Measurements from ENCODE around the gene DNAJC3. TPM values are rescaled to one million over a fixed set of nuclear protein-coding genes. Genes with fewer than 3 reads are reported as not detected.
"Not testable (repeated sequence)": the region's sequence is repeated elsewhere in the genome, so short reads cannot be mapped to it uniquely, and the experiment has no call there.

The DNAJC3 gene
- polyA plus RNA-seq, 1 of the 3 experiments (the other 2 are of a cell fraction): 5.8 TPM

GRCh38 chr13:95659500-95659899, 17.4 kb upstream of the DNAJC3 start:
- no peak overlapping the region for H3K9ac ChIP-seq
- POLR2A ChIA-PET: no interaction called here
- H3K4me3 ChIP-seq (ENCODE audit: low read depth in 2 of 2, low read length in 1 of 2): no peak overlapping the region
- no peak for TF ChIP-seq MAX (IDR thresholded peaks at IDR 0.05; ENCODE audit: low read depth)
- TF ChIP-seq PBX3 (IDR thresholded peaks at IDR 0.05): no peak
- TF ChIP-seq EZH2phosphoT487 (IDR thresholded peaks at IDR 0.05; ENCODE audit: borderline replicate concordance, low read depth): no peak
- no peak for TF ChIP-seq TCF12 (IDR thresholded peaks at IDR 0.05)
- TF ChIP-seq USF2 (IDR thresholded peaks at IDR 0.05; ENCODE audit: borderline replicate concordance, low read depth, low read length): no peak
- TF ChIP-seq GATA2 (CRISPR knock-in tag; IDR thresholded peaks at IDR 0.05): peak; percentile 45
- TF ChIP-seq RXRA (IDR thresholded peaks at IDR 0.05; ENCODE audit: borderline replicate concordance, low read depth): no peak
- H3K27me3 ChIP-seq (ENCODE audit: insufficient read depth): no peaks in the 10 kb centered on the region
- H3K9me2 ChIP-seq: no peaks in the 10 kb centered on the region
- H3F3A ChIP-seq (replicated peaks; ENCODE audit: insufficient read depth): no peaks in the 10 kb centered on the region
- no peaks in the 10 kb centered on the region for H3K36me3 ChIP-seq (replicated peaks in 1 of 2; ENCODE audit: control insufficient read depth in 1 of 2, insufficient read depth in 2 of 2, low read length in 1 of 2)
- H3K27ac ChIP-seq (ENCODE audit: low read depth in 2 of 2, low read length in 1 of 2): no peak overlapping the region
- H3K4me2 ChIP-seq: no peak overlapping the region
- H3K79me2 ChIP-seq (ENCODE audit: insufficient read depth): no peaks in the 10 kb centered on the region
- H3K9me3 ChIP-seq: no peaks in the 10 kb centered on the region
- no peaks in the 10 kb centered on the region for H3K4me1 ChIP-seq (ENCODE audit: control insufficient read depth in 1 of 2, insufficient read depth in 2 of 2, low read depth in 1 of 2, low read length in 1 of 2)
- no peak overlapping the region for H2AFZ ChIP-seq (ENCODE audit: low read depth)
- CTCF ChIA-PET: interaction anchor here (1.4 to 2.5 kb wide), 2 partner anchors 35 to 174 kb away, joined by 3 to 26 read pairs; no protein-coding TSS in a partner anchor
- no peaks in the 10 kb centered on the region for H4K20me1 ChIP-seq (ENCODE audit: insufficient read depth)
- DNase-seq: no peak

- DNase-seq: peak; percentile 39
Observed at GRCh38 chr13:95660981-95661581, 15.9 kb upstream of the DNAJC3 start.

GRCh38 chr13:95667235-95667634, 9.7 kb upstream of the DNAJC3 start:
- H3K4me1 ChIP-seq (ENCODE audit: control insufficient read depth in 1 of 2, insufficient read depth in 2 of 2, low read depth in 1 of 2, low read length in 1 of 2); H4K20me1 ChIP-seq (ENCODE audit: insufficient read depth); H3K27ac ChIP-seq (ENCODE audit: low read depth in 2 of 2, low read length in 1 of 2); H3K9me3 ChIP-seq; H3K4me3 ChIP-seq (ENCODE audit: low read depth in 2 of 2, low read length in 1 of 2); H3K9ac ChIP-seq; H3K27me3 ChIP-seq (ENCODE audit: insufficient read depth); H3K79me2 ChIP-seq (ENCODE audit: insufficient read depth); H3K36me3 ChIP-seq (replicated peaks in 1 of 2; ENCODE audit: control insufficient read depth in 1 of 2, insufficient read depth in 2 of 2, low read length in 1 of 2); DNase-seq; H2AFZ ChIP-seq (ENCODE audit: low read depth); POLR2A ChIA-PET; H3K9me2 ChIP-seq; H3K4me2 ChIP-seq; H3F3A ChIP-seq (replicated peaks; ENCODE audit: insufficient read depth): not testable (repeated sequence)
- CTCF ChIA-PET: interaction anchor here (1.2 kb wide), 1 partner anchor 43 kb away, joined by 3 read pairs; no protein-coding TSS in a partner anchor

More at GRCh38 chr13:95660981-95661581, 15.9 kb upstream of the DNAJC3 start:
- no peak overlapping the region for H2AFZ ChIP-seq (ENCODE audit: low read depth)
- no peaks in the 10 kb centered on the region for H3K9me3 ChIP-seq
- no peaks in the 10 kb centered on the region for H3K27me3 ChIP-seq (ENCODE audit: insufficient read depth)
- TF ChIP-seq CTCF (IDR thresholded peaks at IDR 0.05): peak; percentile 80
- TF ChIP-seq RAD21 (IDR thresholded peaks at IDR 0.05; ENCODE audit: low read length): peak; percentile 82
- TF ChIP-seq YY1 (IDR thresholded peaks at IDR 0.05; ENCODE audit: low read depth): no peak
- TF ChIP-seq SMC3 (IDR thresholded peaks at IDR 0.05; ENCODE audit: low read depth, low read length): peak; percentile 63; the same call in 1 of the 2 replicates
- H4K20me1 ChIP-seq (ENCODE audit: insufficient read depth): no peaks in the 10 kb centered on the region
- no peak overlapping the region for H3K9ac ChIP-seq
- no peaks in the 10 kb centered on the region for H3K79me2 ChIP-seq (ENCODE audit: insufficient read depth)
- CTCF ChIA-PET: interaction anchor here (0.6 to 2.5 kb wide), 22 partner anchors 8 to 472 kb away, joined by 3 to 26 read pairs (median 4); partner anchors contain the start of gene DZIP1
- no peaks in the 10 kb centered on the region for H3K36me3 ChIP-seq (replicated peaks in 1 of 2; ENCODE audit: control insufficient read depth in 1 of 2, insufficient read depth in 2 of 2, low read length in 1 of 2)
- no peaks in the 10 kb centered on the region for H3F3A ChIP-seq (replicated peaks; ENCODE audit: insufficient read depth)
- no peaks in the 10 kb centered on the region for H3K4me1 ChIP-seq (ENCODE audit: control insufficient read depth in 1 of 2, insufficient read depth in 2 of 2, low read depth in 1 of 2, low read length in 1 of 2)
- H3K4me3 ChIP-seq (ENCODE audit: low read depth in 2 of 2, low read length in 1 of 2): no peak overlapping the region
- H3K27ac ChIP-seq (ENCODE audit: low read depth in 2 of 2, low read length in 1 of 2): no peak overlapping the region
- POLR2A ChIA-PET: no interaction called here
- H3K9me2 ChIP-seq: no peaks in the 10 kb centered on the region
- no peak overlapping the region for H3K4me2 ChIP-seq
